ENCODE results near the gene QSOX2.

The QSOX2 gene

GRCh38 chr9:136273244-136273865 lies 27.7 kb upstream of the QSOX2 start:
- TF ChIP-seq REST (IDR thresholded peaks at IDR 0.05; ENCODE audit: insufficient read depth in 1 of 2, low read depth in 2 of 2, low read length in 2 of 2) = no peak
- TF ChIP-seq FOXP2 (optimal IDR thresholded peaks at IDR 0.05; ENCODE audit: borderline replicate concordance, extremely low read depth, extremely low read length, insufficient read depth) = no peak
- no peak for TF ChIP-seq TAF1 (IDR thresholded peaks at IDR 0.05; ENCODE audit: borderline replicate concordance, insufficient read depth, low read length)
- TF ChIP-seq POLR2AphosphoS5 (IDR thresholded peaks at IDR 0.05; ENCODE audit: low read depth, low read length) = no peak
- TF ChIP-seq SIN3A (IDR thresholded peaks at IDR 0.05; ENCODE audit: borderline replicate concordance, insufficient read depth, low read length) = no peak

- TF ChIP-seq REST (IDR thresholded peaks at IDR 0.05; ENCODE audit: insufficient read depth in 1 of 2, low read depth in 2 of 2, low read length in 2 of 2) = no peak
- no peak for TF ChIP-seq FOXP2 (optimal IDR thresholded peaks at IDR 0.05; ENCODE audit: borderline replicate concordance, extremely low read depth, extremely low read length, insufficient read depth)
- no peak for TF ChIP-seq SIN3A (IDR thresholded peaks at IDR 0.05; ENCODE audit: borderline replicate concordance, insufficient read depth, low read length)
- TF ChIP-seq POLR2AphosphoS5 (IDR thresholded peaks at IDR 0.05; ENCODE audit: low read depth, low read length) = no peak
- no peak for TF ChIP-seq TAF1 (IDR thresholded peaks at IDR 0.05; ENCODE audit: borderline replicate concordance, insufficient read depth, low read length)
Measured at GRCh38 chr9:136270173-136270705, 24.6 kb upstream of the QSOX2 start.

- TF ChIP-seq FOXP2 (optimal IDR thresholded peaks at IDR 0.05; ENCODE audit: borderline replicate concordance, extremely low read depth, extremely low read length, insufficient read depth) (no peak), TAF1 (IDR thresholded peaks at IDR 0.05; ENCODE audit: borderline replicate concordance, insufficient read depth, low read length) (no peak), POLR2AphosphoS5 (IDR thresholded peaks at IDR 0.05; ENCODE audit: low read depth, low read length) (no peak), REST (IDR thresholded peaks at IDR 0.05; ENCODE audit: insufficient read depth in 1 of 2, low read depth in 2 of 2, low read length in 2 of 2) (no peak), SIN3A (IDR thresholded peaks at IDR 0.05; ENCODE audit: borderline replicate concordance, insufficient read depth, low read length) (no peak)
Measured at GRCh38 chr9:136268735-136269134, 23.1 kb upstream of the QSOX2 start.

GRCh38 chr9:136268318-136268717 lies 22.7 kb upstream of the QSOX2 start:
- TF ChIP-seq SIN3A (IDR thresholded peaks at IDR 0.05; ENCODE audit: borderline replicate concordance, insufficient read depth, low read length) = no peak
- no peak for TF ChIP-seq POLR2AphosphoS5 (IDR thresholded peaks at IDR 0.05; ENCODE audit: low read depth, low read length)
- TF ChIP-seq TAF1 (IDR thresholded peaks at IDR 0.05; ENCODE audit: borderline replicate concordance, insufficient read depth, low read length) = no peak
- no peak for TF ChIP-seq REST (IDR thresholded peaks at IDR 0.05; ENCODE audit: insufficient read depth in 1 of 2, low read depth in 2 of 2, low read length in 2 of 2)
- TF ChIP-seq FOXP2 (optimal IDR thresholded peaks at IDR 0.05; ENCODE audit: borderline replicate concordance, extremely low read depth, extremely low read length, insufficient read depth) = no peak

Measured in PFSK-1 (cell line).